Right cardiac atrium (tissue), 5 donors: ENCODE data around the gene CHRNB4. TPM values are rescaled to one million over a fixed set of nuclear protein-coding genes. Genes with fewer than 3 reads are reported as not detected.

ENCODE experiments used
- ATAC-seq, 2 donors: fragments of 200-7000 bp; cut with Tn5 transposase; one replicate each; pipeline versions ENCODE4 v1.8.0 to v1.9.1; 2020; ENCODE audit warnings: moderate library complexity in 2 of 2, mild to moderate bottlenecking in 1 of 2
- DNase-seq, 3 donors: peaks; one replicate each; pipeline ENCODE4 v3.0.0-alpha.2; 2020
- H3K27ac ChIP-seq: one replicate; pipeline ENCODE4 v1.5.1; 2013; ENCODE audit warnings: mild to moderate bottlenecking, low read length, control low read depth, moderate library complexity
- H3K27me3 ChIP-seq: one replicate; pipeline ENCODE4 v1.6.1; 2013; ENCODE audit not compliant: control insufficient read depth, insufficient read depth
- H3K4me1 ChIP-seq: one replicate; pipeline ENCODE4 v1.6.1; 2013; ENCODE audit warnings: low read length; ENCODE audit not compliant: control insufficient read depth, insufficient read depth
- H3K4me3 ChIP-seq: one replicate; pipeline ENCODE4 v1.5.1; 2013; ENCODE audit warnings: low read length, control low read depth
- H3K9me3 ChIP-seq: one replicate; pipeline ENCODE4 v1.6.1; 2013; ENCODE audit warnings: low read length; ENCODE audit not compliant: control insufficient read depth
- WGBS: extraction: QIAGEN DNeasy Blood & Tissue Kit; methylation state at CpG from one replicate; pipeline ENCODE4 v1.1.7; 2013; 5-methylcytosine and 5-hydroxymethylcytosine counted together
- intact Hi-C, 4 donors: fragments of 100-400 bp; cut with DNase I; formaldehyde crosslinking; loops; one replicate each; pipeline versions ENCODE4 v1.11.0 to v1.14.0; 2022 to 2023
- polyA plus RNA-seq: library from polyadenylated mRNA; stranded (reverse); fragments of 200-250 nt; gene quantifications from one replicate; pipeline ENCODE4 v1.2.3, GENCODE V29; 2013
- total RNA-seq, 4 donors: library from RNA; stranded (reverse); fragmentation: NEBNext Ultra II Directional; extraction: Animal tissue kit (Norgen Biotek cat#: 25700); gene quantifications; one replicate each; pipeline ENCODE4 v1.2.1, GENCODE V29; 2021
- donor health status: healthy with polysubstance abuse.
- donor health status: DM: no; HTN: yes; CAD: no.
- donor health status: DM: no; HTN: no; CAD: no.
- donor health status: DM: no; HTN: yes; CAD: no; lungs with severe emphysema.
- donor health status: DM: yes; HTN: yes; CAD: no.

Gene CHRNB4
- total and polyA plus RNA-seq, 5 donors, result not detected

DNA sequence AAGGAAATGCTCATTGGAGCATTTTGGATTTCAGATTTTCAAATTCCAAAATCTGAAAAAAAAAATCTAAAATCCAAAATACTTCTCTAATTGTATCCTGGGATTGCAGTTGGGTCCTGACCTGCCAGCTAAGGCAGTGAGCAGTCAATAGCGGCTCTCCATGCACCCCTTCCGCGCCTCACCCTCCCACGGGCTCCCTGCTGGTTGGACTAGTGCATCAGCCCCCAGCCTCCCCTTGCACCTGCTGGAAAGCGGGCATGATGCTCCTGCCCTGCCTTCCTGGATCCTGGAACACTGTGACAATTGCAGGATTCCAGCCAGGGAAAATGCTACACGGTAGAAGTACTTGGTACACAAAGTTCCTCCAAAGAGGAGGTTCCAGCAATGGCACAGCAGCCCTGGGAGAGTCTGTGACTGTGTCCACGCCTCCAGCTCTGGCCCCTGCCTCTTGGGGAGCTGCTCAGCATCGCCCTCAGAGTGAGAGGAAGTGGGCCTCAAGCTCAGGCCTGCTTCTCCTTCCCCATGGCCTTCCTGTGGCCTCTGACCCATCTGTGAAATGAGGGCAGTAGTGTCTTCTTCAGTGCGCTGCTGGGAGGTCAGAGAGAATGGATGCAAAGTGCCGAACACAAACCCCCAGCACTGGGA is 39.5 kb upstream of the CHRNB4 start:
- Histone ChIP-seq H3K4me3 (no peak overlapping the region), H3K4me1 (peaks cover 3% of the 10 kb centered on the region), H3K27me3 (no peaks in the 10 kb centered on the region), H3K27ac (no peak overlapping the region), H3K9me3 (no peaks in the 10 kb centered on the region)
- ATAC-seq, result no peak
- intact Hi-C loops, result no loop called here
- no peak for DNase-seq
- 82% methylated on average over 10 of the region's 10 CpGs for WGBS

DNA sequence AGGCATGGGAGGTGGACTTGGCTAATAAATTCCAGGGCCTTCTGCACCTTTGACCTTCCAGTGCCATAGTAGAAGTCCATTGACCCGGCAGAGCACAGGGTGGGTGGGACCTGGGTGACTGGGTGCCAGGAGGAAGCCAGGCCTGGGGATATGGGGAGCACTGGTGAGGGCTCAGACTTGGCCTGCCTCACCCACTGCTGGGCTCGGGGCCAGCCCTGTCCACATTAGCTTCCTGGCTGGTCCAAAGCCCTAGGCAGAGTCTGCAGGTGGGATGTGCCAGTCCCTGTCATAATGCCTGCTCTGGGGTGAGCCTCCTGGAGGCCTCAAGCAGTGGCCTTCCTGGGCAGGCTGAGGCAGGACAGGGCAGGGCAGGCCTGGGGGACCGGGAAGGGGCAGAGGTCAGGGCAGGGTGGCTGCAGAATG is 38.1 kb upstream of the CHRNB4 start:
- Histone ChIP-seq H3K4me3 (no peak overlapping the region), H3K27me3 (no peaks in the 10 kb centered on the region), H3K9me3 (no peaks in the 10 kb centered on the region), H3K4me1 (no peaks in the 10 kb centered on the region), H3K27ac (no peak overlapping the region)
- DNase-seq (no peak), ATAC-seq (no peak)
- 75% methylated on average over 3 of the region's 3 CpGs for WGBS
- intact Hi-C loops, result no loop called here

DNA sequence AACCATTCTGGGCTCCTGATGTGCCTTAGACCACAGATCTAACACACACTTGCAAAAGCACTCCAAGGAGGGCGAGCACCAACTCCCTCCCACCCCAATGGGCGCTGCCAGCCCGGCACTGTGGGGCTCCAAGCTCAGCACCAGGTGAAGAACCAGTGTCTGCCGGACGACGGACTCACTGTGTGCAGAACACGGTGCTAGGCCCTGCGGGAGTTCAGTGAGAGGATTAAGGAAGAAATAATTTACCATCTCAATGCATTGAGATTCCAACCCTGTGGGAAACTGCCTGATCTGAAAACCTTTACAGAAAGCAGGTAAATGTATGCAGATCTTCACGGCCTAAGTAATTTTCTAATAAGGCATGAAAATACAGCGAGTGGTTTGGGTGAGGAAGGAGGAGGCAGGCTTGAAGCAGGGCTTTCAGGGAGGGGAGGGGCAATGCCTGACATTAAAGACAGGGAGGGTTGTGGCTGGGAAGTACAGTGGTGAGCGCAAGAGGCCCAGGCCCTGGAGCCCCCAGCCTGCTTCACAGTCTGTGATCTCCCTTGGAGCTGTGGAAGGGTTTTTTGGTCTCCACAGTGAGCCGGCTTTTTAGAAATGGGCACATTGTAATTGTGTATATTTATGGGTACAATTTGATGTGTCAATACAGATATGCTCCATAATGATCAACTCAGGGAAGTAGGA is 35.6 kb upstream of the CHRNB4 start:
- Histone ChIP-seq H3K4me1 (no peaks in the 10 kb centered on the region), H3K27me3 (no peaks in the 10 kb centered on the region), H3K27ac (no peak overlapping the region), H3K9me3 (no peaks in the 10 kb centered on the region), H3K4me3 (no peak overlapping the region)
- no peak for DNase-seq
- intact Hi-C loops, result no loop called here
- WGBS, result 90% methylated on average over 12 of the region's 12 CpGs
- ATAC-seq, result no peak

DNA sequence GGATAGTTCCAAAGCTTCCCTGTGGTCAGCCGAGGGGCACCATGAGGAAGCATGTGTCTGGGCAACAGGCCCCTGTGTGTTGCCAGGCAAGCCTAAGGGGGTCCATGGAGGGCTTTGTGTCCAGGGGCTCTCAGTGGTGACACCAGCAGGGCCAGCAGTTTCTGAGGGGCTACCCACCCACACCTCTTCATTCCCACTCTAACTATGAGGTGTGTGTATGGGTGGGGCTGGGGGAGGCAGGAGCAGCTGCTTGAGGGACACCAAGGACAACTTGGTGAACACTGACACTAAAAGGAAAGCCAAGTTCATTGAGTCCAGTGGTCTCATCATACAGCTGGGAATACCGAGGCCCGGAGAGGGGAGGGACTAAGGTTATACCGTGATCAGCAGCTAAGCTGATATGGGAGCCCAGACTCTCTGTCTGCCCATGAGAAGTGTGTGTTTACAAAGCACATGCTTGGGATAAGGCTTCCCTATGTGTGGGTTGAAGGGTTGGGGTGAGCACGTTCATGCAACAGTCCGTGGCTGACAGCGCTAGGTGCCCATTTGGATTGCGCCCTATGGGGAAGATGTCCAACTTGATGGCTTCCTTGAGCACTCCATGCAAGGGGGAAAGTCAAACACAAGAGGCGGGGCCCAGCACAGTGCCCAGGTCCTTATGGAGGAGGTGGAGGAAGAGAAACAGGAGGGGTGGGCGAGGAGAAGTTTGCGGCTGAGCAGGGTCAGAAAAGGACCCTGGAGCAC is 34.8 kb upstream of the CHRNB4 start:
- no peak overlapping the region for H3K4me3 ChIP-seq
- intact Hi-C loops, result no loop called here
- no peaks in the 10 kb centered on the region for H3K9me3 ChIP-seq
- no peaks in the 10 kb centered on the region for H3K4me1 ChIP-seq
- no peak overlapping the region for H3K27ac ChIP-seq
- ATAC-seq (no peak), DNase-seq (no peak)
- 94% methylated on average over 11 of the region's 11 CpGs for WGBS
- no peaks in the 10 kb centered on the region for H3K27me3 ChIP-seq

DNA sequence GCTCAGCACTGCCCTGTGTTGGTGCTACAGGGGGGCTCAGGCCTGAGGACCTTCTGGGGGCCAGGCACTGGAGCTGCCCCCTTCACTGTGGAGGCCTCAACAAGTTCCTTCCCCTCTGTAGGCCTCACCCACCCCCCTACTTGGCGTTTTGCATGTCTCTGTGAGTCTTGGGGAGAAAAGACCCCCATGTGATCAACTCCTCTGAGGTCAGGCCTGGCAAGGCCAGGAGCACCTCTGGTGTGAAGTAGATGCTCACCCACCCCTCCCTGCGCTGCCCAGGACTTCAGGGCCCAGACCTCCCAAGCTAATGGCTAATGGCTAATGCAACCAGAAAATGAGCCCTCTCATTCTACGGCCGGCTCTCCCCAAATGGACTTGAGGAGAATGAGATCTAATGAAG is 34.2 kb upstream of the CHRNB4 start:
- H3K4me3 ChIP-seq, result no peak overlapping the region
- intact Hi-C loops, result no loop called here
- no peaks in the 10 kb centered on the region for H3K9me3 ChIP-seq
- ATAC-seq (no peak), DNase-seq (no peak)
- 94% methylated on average over 4 of the region's 4 CpGs for WGBS
- no peak overlapping the region for H3K27ac ChIP-seq
- no peaks in the 10 kb centered on the region for H3K4me1 ChIP-seq
- no peaks in the 10 kb centered on the region for H3K27me3 ChIP-seq

DNA sequence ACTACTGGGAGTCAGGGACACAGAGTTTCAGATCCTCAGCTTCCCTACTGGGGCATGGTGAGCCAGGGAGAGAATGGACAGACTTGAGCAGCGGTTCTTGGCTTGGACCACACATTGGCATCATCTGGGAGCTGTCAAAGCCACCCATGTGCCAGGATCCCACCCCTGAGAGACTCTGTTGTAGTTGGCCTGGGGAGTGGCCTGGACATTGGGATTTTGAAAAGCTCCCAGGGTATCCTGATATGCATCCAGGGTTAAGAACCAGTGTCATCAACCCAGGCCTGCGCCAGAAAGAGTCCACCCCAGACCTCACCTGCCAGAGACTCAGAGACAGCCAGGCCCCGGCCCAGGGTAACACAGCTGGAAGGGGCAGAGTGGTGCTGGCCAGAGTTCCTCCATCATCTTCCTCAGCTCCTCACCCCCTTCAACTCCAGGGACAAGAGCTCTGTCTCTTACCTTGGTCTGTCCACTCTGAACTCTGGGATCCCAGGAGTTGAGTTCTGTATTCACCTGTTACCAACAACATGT is 33.0 kb upstream of the CHRNB4 start:
- Histone ChIP-seq H3K27me3 (no peaks in the 10 kb centered on the region), H3K4me3 (no peak overlapping the region), H3K4me1 (no peaks in the 10 kb centered on the region), H3K9me3 (no peaks in the 10 kb centered on the region), H3K27ac (no peak overlapping the region)
- ATAC-seq, result peak in 1 of 2 donors; percentile 17
- WGBS, result 94% methylated on average over 3 of the region's 3 CpGs
- intact Hi-C loops, result no loop called here
- no peak for DNase-seq

DNA sequence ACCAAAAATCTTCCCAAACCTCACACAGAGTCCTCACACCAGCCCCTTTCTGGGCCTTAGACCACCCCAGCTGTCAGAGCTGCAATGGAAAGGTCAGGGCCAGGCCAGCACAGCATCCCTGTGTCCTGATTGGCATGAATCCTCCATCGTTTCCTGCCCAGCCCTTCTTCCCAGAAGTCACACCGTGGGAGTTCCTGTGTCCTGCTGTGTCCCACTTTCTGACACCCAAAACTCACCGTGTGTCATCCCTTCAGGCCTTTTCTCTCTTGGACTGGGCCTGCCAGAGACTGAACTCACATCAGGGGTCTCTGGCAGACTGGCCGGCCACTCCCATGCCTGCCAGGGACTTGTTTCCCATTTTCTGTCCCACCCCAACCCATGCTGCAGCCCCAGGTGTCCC is 32.5 kb upstream of the CHRNB4 start:
- intact Hi-C loops, result no loop called here
- Histone ChIP-seq H3K4me1 (no peaks in the 10 kb centered on the region), H3K9me3 (no peaks in the 10 kb centered on the region), H3K27ac (no peak overlapping the region), H3K4me3 (no peak overlapping the region), H3K27me3 (no peaks in the 10 kb centered on the region)
- WGBS, result 56% methylated on average over 4 of the region's 4 CpGs
- ATAC-seq (no peak), DNase-seq (no peak)

DNA sequence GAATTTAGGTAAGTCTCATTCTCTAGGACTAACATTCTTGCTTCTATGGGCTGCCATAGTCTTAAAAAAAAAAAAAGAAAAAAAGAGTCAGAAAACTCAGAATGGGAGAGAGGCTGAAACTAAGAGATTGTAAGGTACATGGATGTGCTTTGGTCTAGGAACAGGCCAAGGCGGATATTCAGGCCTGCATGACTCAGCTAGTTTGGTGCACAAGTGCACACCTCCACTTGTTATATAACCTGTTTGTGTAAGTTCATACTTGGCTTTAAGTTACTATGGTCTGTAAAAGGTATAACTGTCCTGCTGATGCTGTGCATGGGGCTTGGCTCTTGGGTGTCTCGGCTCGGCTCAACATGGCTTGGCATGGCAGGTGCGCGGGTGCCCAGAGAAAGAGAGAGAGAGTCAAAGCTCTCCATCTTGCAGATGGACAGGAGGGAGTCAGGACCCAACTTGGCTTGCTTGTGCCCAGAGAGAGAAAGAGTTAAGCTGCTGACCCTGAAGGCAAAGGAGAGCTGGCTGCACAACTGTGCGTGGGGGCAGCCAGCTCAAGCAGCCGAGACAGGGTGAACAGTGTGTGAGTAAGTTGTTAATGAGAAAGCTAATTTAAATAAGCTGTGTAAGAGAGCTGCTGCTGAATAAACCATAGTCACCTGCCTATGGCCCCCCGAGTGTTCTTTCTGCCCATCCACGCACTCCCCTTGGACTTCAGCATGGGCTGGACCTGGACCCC is 31.4 kb upstream of the CHRNB4 start:
- 87% methylated on average over 9 of the region's 9 CpGs for WGBS

DNA sequence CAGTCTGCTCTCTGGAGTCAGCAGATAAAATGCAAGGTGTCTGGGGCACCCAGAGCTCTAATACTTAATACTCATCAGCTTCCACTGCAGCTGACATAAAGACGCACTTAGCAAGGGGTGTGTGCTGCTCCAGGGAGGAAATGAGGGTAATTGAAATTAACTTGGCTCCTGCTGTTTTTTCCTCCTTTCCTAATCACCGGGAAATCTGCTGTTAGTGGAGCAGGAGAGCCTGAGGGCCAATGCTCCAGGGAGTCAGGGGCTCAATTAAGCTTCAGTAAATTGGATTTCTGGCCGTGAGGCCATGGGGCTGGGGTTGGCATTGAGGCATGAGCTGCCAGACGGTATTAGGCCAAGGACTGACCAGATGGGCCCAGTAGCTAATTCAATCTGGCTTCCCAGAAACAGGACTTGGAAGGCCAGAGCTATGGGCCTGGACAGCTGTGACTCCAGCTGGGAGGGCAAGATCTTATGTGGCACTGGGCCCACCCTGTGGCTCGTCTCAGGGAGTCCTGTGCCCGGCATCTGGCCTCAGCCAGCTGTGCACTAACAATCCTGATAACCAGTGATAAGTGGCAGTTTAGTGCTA is 30.7 kb upstream of the CHRNB4 start:
- intact Hi-C loops, result no loop called here
- H3K4me3 ChIP-seq, result no peak overlapping the region
- DNase-seq, result peak in 1 of 3 donors; percentile 47
- no peaks in the 10 kb centered on the region for H3K27me3 ChIP-seq
- H3K9me3 ChIP-seq, result no peaks in the 10 kb centered on the region
- no peaks in the 10 kb centered on the region for H3K4me1 ChIP-seq
- ATAC-seq, result no peak
- H3K27ac ChIP-seq, result no peak overlapping the region
- WGBS, result 40% methylated on average over 6 of the region's 6 CpGs

More for the DNA sequence above, 31.4 kb upstream of the CHRNB4 start:
- intact Hi-C loops, result no loop called here
- DNase-seq, result no peak
- ATAC-seq, result no peak
- no peak overlapping the region for H3K27ac ChIP-seq
- H3K4me3 ChIP-seq, result no peak overlapping the region
- no peaks in the 10 kb centered on the region for H3K4me1 ChIP-seq
- no peaks in the 10 kb centered on the region for H3K27me3 ChIP-seq
- H3K9me3 ChIP-seq, result no peaks in the 10 kb centered on the region

DNA sequence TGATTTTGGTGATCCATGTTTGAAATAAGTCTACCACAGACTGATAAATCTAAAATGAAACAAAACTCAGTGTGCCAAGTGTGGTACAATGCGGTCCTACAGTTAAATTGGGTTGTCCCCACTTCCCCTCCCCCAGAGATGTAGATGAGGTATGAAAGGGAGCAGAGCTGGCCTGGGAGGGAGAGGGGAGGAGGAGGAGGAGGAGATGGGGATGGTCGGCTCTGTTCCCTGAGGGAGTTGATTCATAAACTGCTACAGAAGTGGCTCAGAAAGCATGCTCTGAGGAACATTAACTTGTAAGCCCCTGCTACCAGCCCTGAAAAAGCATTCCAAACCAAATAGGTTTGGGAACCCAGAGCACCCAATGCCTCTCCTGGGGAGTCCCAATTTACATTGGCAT is 28.0 kb upstream of the CHRNB4 start:
- Histone ChIP-seq H3K27me3 (no peaks in the 10 kb centered on the region), H3K4me3 (no peak overlapping the region), H3K27ac (no peak overlapping the region), H3K4me1 (no peaks in the 10 kb centered on the region), H3K9me3 (no peaks in the 10 kb centered on the region)
- 57% methylated on average over 2 of the region's 2 CpGs for WGBS
- intact Hi-C loops, result no loop called here
- DNase-seq (no peak), ATAC-seq (no peak)
